Ascending aorta (tissue), 2 donors: ENCODE measurements around the gene RGS5. TPM values are rescaled to one million over a fixed set of nuclear protein-coding genes. Genes with fewer than 3 reads are reported as not detected.

ENCODE experiments used
- DNase-seq, 2 donors: peaks; one replicate each; pipeline ENCODE4 v3.0.0-alpha.2; 2019; ENCODE audit warnings: low spot score in 2 of 2
- H3K27ac ChIP-seq, 2 donors: fragments of 200-600 bp; sonication (generic); one replicate each; pipeline ENCODE4 v1.5.1; 2016 to 2017; ENCODE audit warnings: mild to moderate bottlenecking in 1 of 2
- H3K27me3 ChIP-seq: fragments of 200-600 bp; sonication (generic); one replicate; pipeline ENCODE4 v1.5.1; 2017
- H3K36me3 ChIP-seq, 2 donors: fragments of 200-600 bp; sonication (generic); one replicate each; pipeline ENCODE4 v1.5.1; 2016
- H3K4me1 ChIP-seq, 2 donors: fragments of 200-600 bp; sonication (generic); one replicate each; pipeline ENCODE4 v1.5.1; 2016 to 2017; ENCODE audit warnings: mild to moderate bottlenecking in 1 of 2
- H3K4me3 ChIP-seq, 2 donors: fragments of 200-600 bp; sonication (generic); one replicate each; pipeline ENCODE4 v1.5.1; 2016 to 2017; ENCODE audit warnings: mild to moderate bottlenecking in 1 of 2
- H3K9me3 ChIP-seq, 2 donors: fragments of 200-600 bp; sonication (generic); one replicate each; pipeline ENCODE4 v1.5.1; 2016
- intact Hi-C: fragments of 100-400 bp; cut with DNase I; formaldehyde crosslinking; loops from one replicate; pipeline ENCODE4 v1.15.1; 2023
- total RNA-seq: library from RNA; depleted of rRNA; stranded (reverse); fragments of >200 nt; gene quantifications from one replicate; pipeline ENCODE4 v1.1.0, GENCODE V29; 2016
- TF ChIP-seq, protein P1 (sequence below), 3 experiments: fragments of 200-600 bp in 2 of 3; fragments of 450-650 bp in 1 of 3; sonication (generic) in 2 of 3; IDR thresholded peaks; one replicate each; pipeline ENCODE4 v1.5.1; 2016 to 2019; ENCODE audit warnings: antibody characterized with exemption in 3 of 3, mild to moderate bottlenecking in 1 of 3, moderate library complexity in 1 of 3

RGS5 gene
- total RNA-seq, 1 donor from 2014 or later = 732 TPM

DNA sequence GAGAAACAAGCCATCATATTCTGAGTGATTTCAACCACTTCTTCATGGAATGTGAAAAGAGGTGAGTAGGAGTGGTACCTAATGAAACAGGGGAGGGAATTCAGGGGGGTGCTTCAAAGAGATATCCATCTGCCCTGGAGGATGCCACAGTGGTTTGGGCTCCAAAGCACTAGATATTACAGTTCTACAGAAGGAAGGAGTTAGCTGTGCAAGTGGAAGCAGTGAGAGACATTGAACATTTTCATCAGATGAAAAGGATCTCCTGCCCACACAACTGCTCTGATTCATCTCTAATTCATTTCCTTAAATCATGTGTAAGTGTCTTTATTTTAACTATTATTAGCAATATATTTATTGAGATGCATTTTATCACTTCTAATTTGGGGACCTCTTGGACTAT is 2.8 kb upstream of the RGS5 start:
- TF ChIP-seq, protein P1, sequence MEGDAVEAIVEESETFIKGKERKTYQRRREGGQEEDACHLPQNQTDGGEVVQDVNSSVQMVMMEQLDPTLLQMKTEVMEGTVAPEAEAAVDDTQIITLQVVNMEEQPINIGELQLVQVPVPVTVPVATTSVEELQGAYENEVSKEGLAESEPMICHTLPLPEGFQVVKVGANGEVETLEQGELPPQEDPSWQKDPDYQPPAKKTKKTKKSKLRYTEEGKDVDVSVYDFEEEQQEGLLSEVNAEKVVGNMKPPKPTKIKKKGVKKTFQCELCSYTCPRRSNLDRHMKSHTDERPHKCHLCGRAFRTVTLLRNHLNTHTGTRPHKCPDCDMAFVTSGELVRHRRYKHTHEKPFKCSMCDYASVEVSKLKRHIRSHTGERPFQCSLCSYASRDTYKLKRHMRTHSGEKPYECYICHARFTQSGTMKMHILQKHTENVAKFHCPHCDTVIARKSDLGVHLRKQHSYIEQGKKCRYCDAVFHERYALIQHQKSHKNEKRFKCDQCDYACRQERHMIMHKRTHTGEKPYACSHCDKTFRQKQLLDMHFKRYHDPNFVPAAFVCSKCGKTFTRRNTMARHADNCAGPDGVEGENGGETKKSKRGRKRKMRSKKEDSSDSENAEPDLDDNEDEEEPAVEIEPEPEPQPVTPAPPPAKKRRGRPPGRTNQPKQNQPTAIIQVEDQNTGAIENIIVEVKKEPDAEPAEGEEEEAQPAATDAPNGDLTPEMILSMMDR (IDR thresholded peaks at IDR 0.05) = no peak
- no peaks in the 10 kb centered on the region for H3K4me1 ChIP-seq
- no peaks in the 10 kb centered on the region for H3K36me3 ChIP-seq
- intact Hi-C loops = no loop called here
- no peaks in the 10 kb centered on the region for H3K27me3 ChIP-seq
- no peak for DNase-seq
- no peaks in the 10 kb centered on the region for H3K9me3 ChIP-seq
- H3K27ac ChIP-seq = peak overlapping the region; percentile 75 to 83
- peak overlapping the region in 1 of 2 donors; percentile 27 for H3K4me3 ChIP-seq

DNA sequence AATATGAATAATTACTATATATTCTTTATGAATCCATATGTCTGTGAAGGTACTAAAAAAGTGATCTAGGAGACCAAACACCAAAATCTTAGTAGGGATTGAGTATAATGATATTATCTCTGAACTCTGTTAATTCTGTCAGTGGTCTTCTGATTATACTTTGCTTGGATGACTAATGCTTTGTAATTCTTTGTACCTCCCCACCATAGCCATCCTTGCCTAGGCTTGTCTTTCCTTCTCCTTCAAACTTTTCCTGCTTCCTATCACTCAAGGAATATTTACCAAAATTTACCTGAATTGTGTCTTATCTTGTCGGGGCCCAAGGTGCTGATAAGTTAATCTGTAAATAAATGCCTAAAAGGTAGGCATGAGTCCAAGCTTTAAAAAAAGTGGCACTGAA is 845 bp upstream of the RGS5 start:
- Histone ChIP-seq H3K4me3 (peak overlapping the region; percentile 51 to 77), H3K36me3 (no peaks in the 10 kb centered on the region), H3K27ac (peak overlapping the region; percentile 75 to 83), H3K9me3 (no peaks in the 10 kb centered on the region), H3K4me1 (peaks cover 0 to 1% of the 10 kb centered on the region in 2 donors), H3K27me3 (no peaks in the 10 kb centered on the region)
- no peak for DNase-seq
- TF ChIP-seq, protein P1 (IDR thresholded peaks at IDR 0.05) = no peak
- intact Hi-C loops = loop anchor here (2.0 to 5.0 kb wide), 3 partner anchors 27 to 109 kb away; no protein-coding TSS in a partner anchor

DNA sequence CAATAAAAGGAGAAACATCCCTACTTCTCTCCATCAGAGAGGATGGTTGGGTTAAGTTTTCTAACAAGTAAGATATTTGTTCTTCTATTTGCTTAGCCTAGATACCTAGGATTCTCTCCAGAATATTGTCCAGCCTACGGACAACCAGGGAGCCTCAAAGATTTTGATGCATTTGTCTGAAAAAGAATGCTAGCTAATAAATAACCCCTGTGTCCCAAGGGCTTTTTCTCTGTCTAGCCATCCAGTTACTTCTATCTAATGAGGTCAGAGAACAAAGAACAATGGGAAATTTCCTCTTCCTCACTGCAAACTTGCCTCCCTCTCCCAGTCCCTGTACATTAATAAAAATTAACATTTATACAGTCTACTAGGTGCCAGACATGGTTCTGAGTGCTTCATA is 810 bp downstream of the RGS5 start:
- Histone ChIP-seq H3K9me3 (no peaks in the 10 kb centered on the region), H3K4me3 (peak overlapping the region; percentile 51 to 77), H3K36me3 (no peaks in the 10 kb centered on the region), H3K27me3 (no peaks in the 10 kb centered on the region), H3K27ac (peak overlapping the region; percentile 75 to 83), H3K4me1 (peaks cover 0 to 6% of the 10 kb centered on the region in 2 donors)
- TF ChIP-seq, protein P1 (IDR thresholded peaks at IDR 0.05) = no peak
- intact Hi-C loops = loop anchor here (2.0 to 5.0 kb wide), 3 partner anchors 29 to 110 kb away; no protein-coding TSS in a partner anchor
- no peak for DNase-seq

DNA sequence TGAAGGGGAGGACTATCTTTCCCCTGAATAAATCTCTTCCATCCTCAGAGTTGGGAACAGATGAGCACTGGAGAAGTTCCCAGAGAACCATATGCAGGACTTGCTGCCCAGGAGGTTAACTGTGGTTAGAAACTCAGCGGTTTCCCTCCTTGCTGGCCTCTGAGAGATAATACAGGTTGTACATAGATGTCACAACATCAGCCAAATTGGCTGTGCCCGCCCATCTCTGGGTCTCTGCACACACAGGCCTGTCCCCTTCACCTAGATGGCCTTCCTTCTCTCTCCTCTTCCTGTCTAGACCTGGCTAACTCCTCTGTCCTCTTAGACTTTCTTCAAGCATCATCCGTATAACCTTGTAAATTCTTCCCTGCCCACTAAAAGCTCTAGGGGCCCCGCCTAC is 5.7 kb downstream of the RGS5 start:
- no peak for DNase-seq
- peaks cover 0 to 27% of the 10 kb centered on the region in 2 donors for H3K4me1 ChIP-seq
- peak overlapping the region; percentile 65 to 83 for H3K27ac ChIP-seq
- H3K9me3 ChIP-seq = no peaks in the 10 kb centered on the region
- no peaks in the 10 kb centered on the region for H3K27me3 ChIP-seq
- H3K36me3 ChIP-seq = no peaks in the 10 kb centered on the region
- peak overlapping the region; percentile 32 to 77 for H3K4me3 ChIP-seq
- intact Hi-C loops = no loop called here
- TF ChIP-seq, protein P1 (IDR thresholded peaks at IDR 0.05) = no peak

DNA sequence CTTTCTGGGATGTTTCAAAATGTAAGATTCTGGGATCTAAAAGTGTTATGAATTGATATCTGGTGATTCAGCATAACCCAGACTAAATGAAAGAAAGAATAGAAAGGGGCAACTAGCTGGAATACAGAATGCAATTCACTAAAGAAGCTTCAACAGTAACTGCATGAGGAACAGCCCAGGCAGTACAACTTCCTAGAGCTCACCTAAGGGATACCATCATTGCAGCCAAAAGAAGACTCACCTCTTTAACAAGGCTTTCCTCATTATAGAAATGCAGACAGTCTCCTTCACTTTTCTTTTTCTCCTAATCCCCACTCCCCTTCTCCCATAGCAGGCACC is 6.3 kb downstream of the RGS5 start:
- Histone ChIP-seq H3K4me3 (peak overlapping the region; percentile 32 to 77), H3K9me3 (no peaks in the 10 kb centered on the region), H3K4me1 (peaks cover 0 to 33% of the 10 kb centered on the region in 2 donors), H3K27me3 (no peaks in the 10 kb centered on the region), H3K27ac (peak overlapping the region; percentile 65 to 83), H3K36me3 (no peaks in the 10 kb centered on the region)
- intact Hi-C loops = no loop called here
- TF ChIP-seq, protein P1 (IDR thresholded peaks at IDR 0.05) = no peak
- no peak for DNase-seq
